Transverse colon (tissue), 4 donors: ENCODE data around the gene CD47. TPM values are rescaled to one million over a fixed set of nuclear protein-coding genes. Genes with fewer than 3 reads are reported as not detected.

ENCODE experiments used
- DNase-seq: peaks from one replicate; pipeline ENCODE4 v3.0.0-alpha.2; 2019
- H3K27ac ChIP-seq, 4 donors: fragments of 200-600 bp; sonication (generic); 2 replicates each; pipeline ENCODE4 v1.5.1; 2016 to 2018; ENCODE audit warnings: inconsistent platforms in 4 of 4
- H3K27me3 ChIP-seq: fragments of 200-600 bp; sonication (generic); 2 replicates; pipeline ENCODE4 v1.5.1; 2017; ENCODE audit warnings: inconsistent platforms
- H3K36me3 ChIP-seq, 4 donors: fragments of 200-600 bp; sonication (generic); 2 replicates each; pipeline ENCODE4 v1.5.1; 2017 to 2019; ENCODE audit warnings: inconsistent platforms in 4 of 4
- H3K4me1 ChIP-seq, 4 donors: fragments of 200-600 bp; sonication (generic); 2 replicates each; pipeline ENCODE4 v1.5.1; 2017 to 2020; ENCODE audit warnings: inconsistent platforms in 4 of 4
- H3K4me3 ChIP-seq, 4 donors: fragments of 200-600 bp; sonication (generic); 1 replicate in 1 of 4; 2 replicates in 3 of 4; pipeline versions ENCODE4 v1.5.1 to v1.6.1; 2017 to 2019; ENCODE audit warnings: inconsistent platforms in 4 of 4
- H3K9me3 ChIP-seq, 2 donors: fragments of 200-600 bp; sonication (generic); 2 replicates each; pipeline ENCODE4 v1.5.1; 2017 to 2019; ENCODE audit warnings: inconsistent platforms in 2 of 2
- CTCF ChIP-seq, 5 experiments: fragments of 200-600 bp in 3 of 5; fragments of 450-650 bp in 2 of 5; sonication (generic) in 3 of 5; IDR thresholded peaks; 1 replicate in 2 of 5; 2 replicates in 3 of 5; pipeline ENCODE4 v1.5.1; 2016 to 2017; ENCODE audit warnings: antibody characterized with exemption in 5 of 5, inconsistent platforms in 3 of 5, mild to moderate bottlenecking in 2 of 5, moderate library complexity in 1 of 5
- EP300 ChIP-seq: sonication (generic); formaldehyde crosslinking; IDR thresholded peaks from one replicate; pipeline ENCODE4 v1.6.1; 2017; ENCODE audit warnings: antibody characterized with exemption, low read depth
- POLR2A ChIP-seq: fragments of 450-650 bp; IDR thresholded peaks from one replicate; pipeline ENCODE4 v1.6.1; 2016; ENCODE audit warnings: antibody characterized with exemption, mild to moderate bottlenecking, moderate library complexity
- POLR2AphosphoS5 ChIP-seq, 3 donors: sonication (generic); formaldehyde crosslinking; IDR thresholded peaks; one replicate each; pipeline ENCODE4 v1.6.1; 2016; ENCODE audit warnings: antibody characterized with exemption in 3 of 3
- WGBS, 2 donors: methylation state at CpG; one replicate each; pipeline ENCODE4 v1.1.5; 2018; ENCODE audit warnings: low coverage in 1 of 2; 5-methylcytosine and 5-hydroxymethylcytosine counted together
- in situ Hi-C, 4 donors: fragments of 200-750 bp; cut with MboI; loops; one replicate each; pipeline versions ENCODE4 v1.15.0 to v1.15.1; 2017; ENCODE audit warnings: low sequenced_read_pairs in 3 of 4, low pct_ligation_motif_present in 1 of 4, low pct_unique_long_range_greater_than_20kb in 1 of 4
- intact Hi-C: fragments of 100-400 bp; cut with DNase I; formaldehyde crosslinking; loops from one replicate; pipeline ENCODE4 v1.15.1; 2023; ENCODE audit warnings: low total_unique reads
- total RNA-seq, 4 donors: library from RNA; depleted of rRNA; stranded (reverse); fragments of >200 nt; gene quantifications; one replicate each; pipeline ENCODE4 v1.1.0, GENCODE V29; 2016

Gene CD47
- total RNA-seq, 4 donors from 2014 or later, result 71.7 to 108 (median 93.4) TPM

- H3K9me3 ChIP-seq, result no peaks in the 10 kb centered on the region
- in situ Hi-C loops (no loop called here), intact Hi-C loops (no loop called here)
- no peak overlapping the region for H3K4me3 ChIP-seq
- TF ChIP-seq POLR2AphosphoS5 (IDR thresholded peaks at IDR 0.05) (no peak), CTCF (IDR thresholded peaks at IDR 0.05) (no peak), POLR2A (no peak), EP300 (no peak)
- H3K27me3 ChIP-seq, result no peaks in the 10 kb centered on the region
- H3K36me3 ChIP-seq, result no peaks in the 10 kb centered on the region
- H3K4me1 ChIP-seq, result no peaks in the 10 kb centered on the region
- no peak overlapping the region for H3K27ac ChIP-seq
- no peak for DNase-seq
- 97 to 98% methylated on average over 4 to 14 of the region's 15 CpGs for WGBS, 2 donors
Measured at GRCh38 chr3:108113975-108114374, 23.1 kb upstream of the CD47 start.

- Histone ChIP-seq H3K4me3 (no peak overlapping the region), H3K27me3 (no peaks in the 10 kb centered on the region), H3K4me1 (no peaks in the 10 kb centered on the region), H3K36me3 (no peaks in the 10 kb centered on the region), H3K9me3 (no peaks in the 10 kb centered on the region), H3K27ac (no peak overlapping the region)
- no peak for DNase-seq
- intact Hi-C loops, result no loop called here
- in situ Hi-C loops, result no loop called here
- no peak for TF ChIP-seq EP300
- TF ChIP-seq POLR2A, result no peak
- no peak for TF ChIP-seq POLR2AphosphoS5 (IDR thresholded peaks at IDR 0.05)
- no peak for TF ChIP-seq CTCF (IDR thresholded peaks at IDR 0.05)
- WGBS, 2 donors, result 64 to 88% methylated on average over 2 to 3 of the region's 3 CpGs
Measured at GRCh38 chr3:108110934-108111333, 20.1 kb upstream of the CD47 start.

- Histone ChIP-seq H3K36me3 (no peaks in the 10 kb centered on the region), H3K27me3 (no peaks in the 10 kb centered on the region), H3K9me3 (no peaks in the 10 kb centered on the region), H3K4me3 (no peak overlapping the region), H3K4me1 (peaks cover 0 to 6% (median 0%) of the 10 kb centered on the region in 4 donors), H3K27ac (no peak overlapping the region)
- intact Hi-C loops (no loop called here), in situ Hi-C loops (no loop called here)
- TF ChIP-seq POLR2A (no peak), POLR2AphosphoS5 (IDR thresholded peaks at IDR 0.05) (no peak), CTCF (IDR thresholded peaks at IDR 0.05) (no peak), EP300 (no peak)
- 80 to 94% methylated on average over 2 of the region's 2 CpGs for WGBS, 2 donors
- DNase-seq, result no peak
Measured at GRCh38 chr3:108108416-108108815, 17.6 kb upstream of the CD47 start.

- Histone ChIP-seq H3K9me3 (no peaks in the 10 kb centered on the region), H3K4me3 (no peak overlapping the region), H3K27me3 (no peaks in the 10 kb centered on the region), H3K4me1 (peaks cover 0 to 6% (median 0%) of the 10 kb centered on the region in 4 donors), H3K36me3 (no peaks in the 10 kb centered on the region), H3K27ac (no peak overlapping the region)
- DNase-seq, result no peak
- in situ Hi-C loops, result no loop called here
- intact Hi-C loops, result no loop called here
- no peak for TF ChIP-seq EP300
- no peak for TF ChIP-seq POLR2A
- no peak for TF ChIP-seq CTCF (IDR thresholded peaks at IDR 0.05)
- no peak for TF ChIP-seq POLR2AphosphoS5 (IDR thresholded peaks at IDR 0.05)
Measured at GRCh38 chr3:108106449-108106848, 15.6 kb upstream of the CD47 start.
